ENCODE results near the gene SNRNP48.

SNRNP48 gene, protein sequence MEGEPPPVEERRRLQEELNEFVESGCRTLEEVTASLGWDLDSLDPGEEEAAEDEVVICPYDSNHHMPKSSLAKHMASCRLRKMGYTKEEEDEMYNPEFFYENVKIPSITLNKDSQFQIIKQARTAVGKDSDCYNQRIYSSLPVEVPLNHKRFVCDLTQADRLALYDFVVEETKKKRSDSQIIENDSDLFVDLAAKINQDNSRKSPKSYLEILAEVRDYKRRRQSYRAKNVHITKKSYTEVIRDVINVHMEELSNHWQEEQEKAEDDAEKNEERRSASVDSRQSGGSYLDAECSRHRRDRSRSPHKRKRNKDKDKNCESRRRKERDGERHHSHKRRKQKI

DNA sequence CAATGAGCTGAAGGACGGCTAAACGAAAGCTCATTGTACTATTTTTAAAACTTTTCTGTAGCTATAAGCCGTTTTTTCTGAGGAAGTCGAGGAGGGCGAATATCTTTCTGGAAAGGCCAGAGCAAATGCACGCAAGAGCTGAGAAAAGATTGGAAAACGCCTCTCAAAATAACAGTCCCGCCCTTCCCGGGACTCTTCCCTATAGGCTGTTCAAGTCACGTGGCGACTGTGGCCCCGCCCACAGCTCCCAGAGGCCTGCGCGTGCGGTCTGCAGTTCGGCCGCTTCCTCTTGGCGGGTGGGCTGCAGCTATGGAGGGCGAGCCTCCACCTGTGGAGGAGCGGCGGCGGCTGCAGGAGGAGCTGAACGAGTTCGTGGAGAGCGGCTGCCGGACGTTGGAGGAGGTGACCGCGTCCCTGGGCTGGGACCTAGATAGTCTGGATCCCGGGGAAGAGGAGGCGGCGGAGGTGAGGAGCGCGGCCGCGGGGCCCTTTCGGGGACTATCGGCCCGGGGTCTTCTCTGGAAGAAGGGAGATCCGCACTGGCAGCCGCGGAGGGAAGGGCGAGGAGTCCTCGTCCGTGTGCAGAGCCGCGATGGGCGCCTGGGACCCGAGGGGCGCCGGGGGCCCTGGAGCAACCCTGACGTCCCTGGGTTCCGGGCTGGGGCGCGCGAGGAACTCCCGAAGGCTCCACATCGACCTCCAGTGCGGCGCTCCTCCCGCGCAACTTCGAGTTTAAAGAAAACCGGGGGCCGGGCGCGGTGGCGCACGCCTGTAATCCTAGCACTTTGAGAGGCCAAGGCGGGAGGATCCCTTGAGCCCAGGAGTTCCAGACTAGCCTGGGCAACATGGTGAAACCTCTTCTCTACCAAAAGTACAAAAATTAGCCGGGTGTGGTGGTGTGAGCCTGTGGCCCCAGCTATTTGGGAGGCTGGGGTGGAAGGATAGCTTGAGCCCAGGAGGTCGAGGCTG lies at the start of gene SNRNP48:
TSS of gene SNRNP48 (plus strand) at position 250 of the 969 bp plus-strand sequence. CDS start at position 310, 60 bp downstream.
- peak; percentile 85 to 90 for DNase-seq

DNA sequence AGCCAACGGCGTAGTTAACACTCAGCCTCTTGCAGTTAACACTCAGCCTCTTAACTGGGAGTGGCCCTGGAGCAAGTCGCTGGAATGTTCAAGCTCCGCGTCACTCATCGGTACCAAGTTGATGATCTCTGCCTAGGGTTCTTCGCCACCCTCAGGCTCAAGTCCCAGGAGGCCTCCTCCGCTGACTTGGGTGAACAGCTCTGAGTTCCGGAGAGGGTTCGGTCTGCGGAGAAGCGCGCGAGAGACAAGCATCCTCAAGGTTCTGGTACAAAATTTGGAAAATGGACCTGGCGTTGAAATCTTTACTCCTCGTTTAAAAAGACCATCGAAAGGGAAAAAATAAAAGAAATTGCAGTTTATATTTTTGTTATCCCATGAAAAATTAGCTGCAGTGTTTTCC lies 49.4 kb upstream of the SNRNP48 start:
- DNase-seq, result no peak

DNA sequence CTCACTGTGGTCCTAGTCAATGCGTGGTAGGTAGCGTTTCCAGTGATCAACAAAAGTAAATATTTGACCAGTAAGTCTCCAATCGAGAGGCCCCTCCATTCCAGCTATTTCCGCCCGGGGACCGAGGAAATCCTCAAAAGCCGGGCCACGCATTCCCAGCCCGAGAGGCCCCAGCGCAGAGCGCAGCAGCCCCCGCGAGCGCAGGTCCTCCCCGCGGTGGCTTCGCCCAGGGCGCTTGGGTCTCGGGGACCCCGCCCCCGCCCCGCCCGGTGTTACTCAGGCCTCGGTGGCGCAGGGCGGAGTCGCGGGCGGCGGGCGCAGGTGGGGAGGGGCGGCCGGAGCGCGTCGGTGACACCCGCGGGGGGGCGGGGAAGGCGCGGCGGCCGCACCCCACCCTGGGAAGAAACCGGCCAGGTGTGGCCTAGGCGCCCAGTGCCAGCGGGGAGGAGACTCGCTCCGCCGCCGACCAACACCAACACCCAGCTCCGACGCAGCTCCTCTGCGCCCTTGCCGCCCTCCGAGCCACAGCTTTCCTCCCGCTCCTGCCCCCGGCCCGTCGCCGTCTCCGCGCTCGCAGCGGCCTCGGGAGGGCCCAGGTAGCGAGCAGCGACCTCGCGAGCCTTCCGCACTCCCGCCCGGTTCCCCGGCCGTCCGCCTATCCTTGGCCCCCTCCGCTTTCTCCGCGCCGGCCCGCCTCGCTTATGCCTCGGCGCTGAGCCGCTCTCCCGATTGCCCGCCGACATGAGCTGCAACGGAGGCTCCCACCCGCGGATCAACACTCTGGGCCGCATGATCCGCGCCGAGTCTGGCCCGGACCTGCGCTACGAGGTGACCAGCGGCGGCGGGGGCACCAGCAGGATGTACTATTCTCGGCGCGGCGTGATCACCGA lies 48.6 kb upstream of the SNRNP48 start, which contains the start of gene DSP:
TSS of gene DSP (plus strand) at position 497 of the 890 bp plus-strand sequence. CDS start at position 742, 245 bp downstream.
- no peak for DNase-seq

GRCh38 chr6:7542065-7542873 lies 47.7 kb upstream of the SNRNP48 start:
- no peak for DNase-seq

DNA sequence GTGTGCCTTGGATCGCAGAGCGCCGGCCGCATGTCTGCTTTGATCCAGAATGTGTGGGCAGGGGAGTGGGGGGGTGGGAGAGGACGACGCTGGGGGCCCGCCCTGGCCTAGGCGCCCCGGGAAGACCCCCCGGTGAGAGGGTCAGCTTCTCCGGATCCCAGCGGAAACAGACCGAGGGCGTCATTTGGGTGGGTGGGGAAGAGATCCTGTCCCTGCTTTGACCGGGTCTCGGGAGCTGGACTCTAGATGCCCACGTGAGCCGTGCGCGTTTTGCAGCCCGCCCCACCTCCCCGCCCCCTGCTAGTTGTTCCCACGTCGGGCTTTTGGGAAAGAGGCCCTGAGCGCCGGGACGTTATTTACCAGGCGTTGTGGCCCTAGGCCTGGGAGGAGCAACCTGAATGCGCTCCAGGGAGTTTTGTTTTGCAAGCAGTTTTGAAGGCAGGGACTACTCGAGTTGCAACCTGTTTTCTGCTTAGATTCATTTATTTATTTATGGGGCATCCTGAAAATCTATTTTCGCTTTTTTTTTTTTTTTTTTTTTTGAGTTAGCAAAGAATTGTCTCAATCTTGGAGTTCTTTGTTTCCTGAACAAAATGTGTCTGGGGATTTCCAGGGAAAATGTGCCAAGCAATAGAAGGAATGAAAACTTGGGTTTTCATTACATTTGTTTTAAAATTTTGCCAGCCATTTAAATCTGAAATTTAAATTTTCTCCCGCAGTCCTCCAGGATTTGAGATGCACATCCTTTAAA lies 46.9 kb upstream of the SNRNP48 start:
- no peak for DNase-seq

DNA sequence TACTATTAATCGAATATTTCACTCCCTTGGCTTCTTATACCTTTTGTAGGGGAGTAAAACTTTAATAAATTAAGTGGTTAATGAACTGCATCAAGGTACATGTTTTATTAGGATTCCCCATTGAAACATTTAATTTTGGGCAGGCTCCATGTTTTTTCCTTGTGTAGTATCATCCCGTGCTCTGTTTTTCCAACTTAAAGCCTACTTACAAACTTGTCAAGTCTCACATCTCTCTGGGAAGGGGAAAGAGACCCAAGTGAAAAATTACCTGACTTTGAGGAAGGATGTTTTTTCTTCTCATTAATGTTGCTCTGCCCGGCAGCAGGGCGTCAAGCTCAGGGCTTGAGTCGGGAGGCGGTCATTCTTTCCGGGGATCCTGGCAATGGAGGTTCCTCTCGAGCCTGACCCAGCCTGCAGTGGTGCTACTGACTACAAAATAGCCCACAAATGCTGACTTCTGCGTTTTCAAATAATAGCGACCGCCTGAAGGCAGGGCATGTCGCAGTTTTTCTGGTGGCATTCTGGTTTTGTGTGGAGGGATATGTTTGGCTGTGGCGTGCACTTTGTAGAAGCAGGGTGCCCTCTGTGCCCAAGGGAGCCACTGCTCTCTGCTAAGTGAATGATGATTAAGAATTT lies 46.1 kb upstream of the SNRNP48 start:
- no peak for DNase-seq

DNA sequence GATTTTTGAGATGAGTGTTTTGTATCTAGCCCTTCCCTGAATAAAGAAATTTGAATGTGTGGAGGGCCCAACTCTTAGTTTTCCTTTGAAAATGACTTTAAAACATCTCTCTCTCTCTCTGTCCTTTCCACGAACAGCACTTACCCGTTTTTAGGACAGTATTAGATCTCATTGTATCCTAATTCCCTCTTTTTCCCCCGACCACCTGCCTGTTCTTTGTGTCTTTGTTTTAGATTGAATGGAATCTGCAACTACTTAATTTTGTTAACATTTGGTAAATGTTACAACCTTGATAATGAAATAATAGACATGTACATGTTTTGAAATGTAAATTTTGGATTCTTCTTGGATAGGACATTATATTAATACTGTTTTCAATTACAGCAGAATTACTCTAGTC lies 45.4 kb upstream of the SNRNP48 start:
- DNase-seq, result no peak

DNA sequence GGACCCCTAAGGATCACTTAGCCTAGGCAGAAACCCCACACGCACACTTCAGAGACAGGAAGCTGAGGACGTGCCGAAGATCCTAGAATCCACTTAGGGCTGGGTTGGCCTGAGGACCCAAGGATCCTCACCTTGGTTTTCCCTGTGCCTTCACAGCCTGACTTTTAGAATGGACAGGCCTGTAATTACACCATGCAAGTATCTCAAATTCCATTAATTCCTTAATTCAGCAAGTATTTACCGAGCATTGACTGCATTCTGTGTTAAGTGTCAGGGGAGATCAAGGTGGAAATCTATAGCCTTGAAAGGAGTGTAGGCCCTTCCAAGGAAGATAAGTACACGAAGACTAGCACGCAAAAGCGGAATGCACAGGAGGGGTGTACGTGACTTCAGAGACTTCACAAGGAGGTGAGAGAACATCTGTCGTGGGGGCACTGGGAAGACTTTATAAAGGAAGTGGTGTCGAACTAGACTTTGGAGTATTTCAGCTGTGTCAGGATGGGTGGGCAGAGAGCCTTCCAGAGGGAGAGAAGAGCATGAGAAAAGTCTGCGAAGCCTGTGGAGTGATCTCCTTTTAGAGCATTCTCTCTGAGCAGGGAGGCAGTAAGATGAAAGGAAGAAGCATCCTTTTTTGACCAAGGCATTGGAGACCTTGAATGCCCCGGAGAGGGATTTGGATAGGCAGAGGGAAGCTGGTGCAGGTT lies 44.5 kb upstream of the SNRNP48 start:
- DNase-seq, result no peak

GRCh38 chr6:7546020-7546369 lies 44.0 kb upstream of the SNRNP48 start:
- DNase-seq, result no peak

GRCh38 chr6:7546383-7546782 lies 43.6 kb upstream of the SNRNP48 start:
- DNase-seq, result no peak

DNA sequence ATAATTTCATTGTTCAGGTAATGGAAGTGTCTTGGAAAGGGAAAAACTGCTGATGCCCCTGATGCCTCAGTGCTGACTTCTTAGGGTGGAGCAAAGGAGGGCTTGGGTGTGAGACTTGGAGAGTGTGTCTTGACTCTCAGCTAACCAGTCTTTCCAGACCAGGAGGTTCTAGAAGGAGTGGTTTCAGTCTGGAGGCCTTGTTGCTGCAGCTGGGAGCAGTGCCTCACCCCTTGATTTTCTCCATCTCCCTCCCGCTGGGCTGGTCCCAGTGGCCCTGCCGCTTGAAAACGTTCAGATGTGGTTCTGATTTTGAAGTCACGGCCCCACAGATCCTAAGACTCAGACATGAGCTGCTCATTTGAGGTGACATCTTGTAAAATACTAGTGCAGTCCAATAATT lies 43.1 kb upstream of the SNRNP48 start:
- no peak for DNase-seq

- no peak for DNase-seq
Observed at GRCh38 chr6:7547315-7547714, 42.7 kb upstream of the SNRNP48 start.

DNA sequence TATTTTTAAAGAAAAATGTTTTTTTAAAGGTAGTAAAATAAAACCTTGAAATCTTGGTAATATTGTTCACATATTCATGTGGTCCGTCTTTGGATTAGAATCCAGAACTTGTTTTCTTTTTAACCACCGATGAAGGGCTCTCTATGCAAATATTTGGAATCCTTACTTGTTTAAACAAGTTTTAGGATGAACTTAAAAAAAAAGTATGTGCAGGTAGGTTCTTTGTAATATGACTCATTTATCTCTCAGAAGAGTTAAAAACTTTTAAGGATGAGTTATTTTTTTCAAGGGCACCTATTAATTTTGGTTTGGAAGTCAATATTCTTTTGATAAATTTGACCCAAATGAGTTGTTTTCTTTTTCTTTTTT lies 39.6 kb upstream of the SNRNP48 start:
- no peak for DNase-seq

- DNase-seq, result no peak
Observed at GRCh38 chr6:7554533-7555275, 35.3 kb upstream of the SNRNP48 start.

DNA sequence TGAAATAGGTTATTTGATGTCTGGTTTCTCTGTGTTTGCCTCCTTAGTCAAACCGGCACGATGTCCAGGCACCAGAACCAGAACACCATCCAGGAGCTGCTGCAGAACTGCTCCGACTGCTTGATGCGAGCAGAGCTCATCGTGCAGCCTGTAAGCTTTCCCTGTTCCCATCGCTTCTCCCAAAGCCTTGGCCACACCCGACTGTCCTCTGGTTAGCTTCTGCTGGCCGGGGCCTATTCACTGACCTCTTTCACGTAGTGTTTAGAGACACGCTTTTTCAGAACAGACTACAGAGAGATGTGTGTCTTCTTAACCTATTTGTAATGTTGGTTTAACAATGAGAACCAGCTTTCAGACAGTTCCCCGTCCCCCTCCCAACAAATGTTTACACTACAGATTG lies 34.3 kb upstream of the SNRNP48 start:
- DNase-seq, result no peak

DNA sequence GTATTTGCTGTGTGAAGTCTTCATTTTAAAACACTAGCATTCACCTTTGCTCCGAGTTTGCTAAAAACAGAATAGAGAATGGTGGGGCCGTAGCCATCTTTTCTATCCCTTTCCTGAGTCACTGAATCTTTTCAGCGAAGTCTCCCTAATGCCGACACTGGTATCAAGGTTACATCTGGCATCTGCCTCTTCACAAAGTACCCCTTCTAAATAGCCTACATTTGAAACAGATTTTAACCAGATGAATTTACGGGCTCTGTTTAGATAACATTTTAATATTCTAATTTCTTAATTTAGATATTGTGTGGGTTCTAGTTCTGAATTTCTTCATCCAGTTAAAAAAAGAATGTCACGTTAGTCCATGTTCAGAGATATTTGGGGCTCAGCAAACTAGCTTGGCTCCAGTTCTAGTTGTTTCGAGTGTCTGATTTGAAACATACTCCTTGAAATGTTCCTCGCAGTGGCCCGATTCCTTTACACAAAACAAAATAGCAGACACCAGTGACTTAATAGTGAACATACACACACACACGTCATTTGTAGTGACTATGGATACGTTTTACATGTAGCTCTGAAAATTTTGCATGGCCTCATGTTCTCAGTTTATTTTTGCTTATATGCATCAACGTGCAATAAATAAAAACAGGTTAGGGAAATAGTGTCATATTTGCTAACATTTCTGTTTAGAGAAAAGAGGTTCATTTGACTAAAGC lies 33.4 kb upstream of the SNRNP48 start:
- no peak for DNase-seq

DNA sequence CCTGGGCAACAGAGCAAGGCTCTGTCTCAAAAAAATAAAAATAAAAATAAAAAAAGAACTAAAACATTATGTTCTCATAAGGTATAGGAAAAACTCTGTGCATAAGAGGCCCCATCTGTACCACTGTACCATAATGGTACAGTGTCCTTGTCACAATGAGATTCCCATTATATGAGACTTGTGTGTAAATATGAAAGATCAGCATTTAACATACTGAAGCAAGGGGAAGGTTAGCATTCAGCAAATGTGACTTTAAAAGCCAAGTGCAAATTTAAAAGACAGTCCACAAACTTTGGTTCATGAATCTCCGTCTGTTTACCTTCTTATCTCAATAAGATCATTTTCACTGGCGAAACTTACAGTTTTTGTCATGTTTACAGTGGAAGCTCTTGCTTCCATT lies 32.3 kb upstream of the SNRNP48 start:
- no peak for DNase-seq

GRCh38 chr6:7558781-7559180 lies 31.2 kb upstream of the SNRNP48 start:
- DNase-seq, result no peak

GRCh38 chr6:7559196-7559595 lies 30.8 kb upstream of the SNRNP48 start:
- no peak for DNase-seq

Measured in activated CD4-positive, alpha-beta T cell treated with anti-CD3 and anti-CD28 coated beads, Interleukin-2, amount 50 U/mL, for 4 hours (primary cell).